GM11168 (cell line): ENCODE measurements around the gene SETD2.

Source experiments
- in situ Hi-C: fragments of 300-500 bp; cut with MboI; formaldehyde crosslinking; loops from one replicate; pipeline ENCODE4 v1.12.0; 2022; ENCODE audit warnings: low sequenced_read_pairs; ENCODE audit not compliant: unreplicated experiment

SETD2 gene

GRCh38 chr3:47014036-47014435 is 149.9 kb downstream of the SETD2 start:
- in situ Hi-C loops: loop anchor here (25.0 kb wide), 1 partner anchor 302 kb away; the partner anchor contains the start of genes PRSS50 and TMIE

- in situ Hi-C loops: loop anchor here (25.0 kb wide), 1 partner anchor 301 kb away; the partner anchor contains the start of genes PRSS50 and TMIE
These were observed 150.7 kb downstream of the SETD2 start for GRCh38 chr3:47013231-47013630.

- in situ Hi-C loops: loop anchor here (25.0 kb wide), 1 partner anchor 300 kb away; the partner anchor contains the start of genes PRSS50 and TMIE
These were observed 151.3 kb downstream of the SETD2 start for GRCh38 chr3:47012342-47013230.

GRCh38 chr3:47011371-47011770 is 152.5 kb downstream of the SETD2 start:
- in situ Hi-C loops: loop anchor here (25.0 kb wide), 1 partner anchor 299 kb away; the partner anchor contains the start of genes PRSS50 and TMIE

- in situ Hi-C loops: loop anchor here (25.0 kb wide), 1 partner anchor 299 kb away; the partner anchor contains the start of genes PRSS50 and TMIE
These were observed 153.0 kb downstream of the SETD2 start for GRCh38 chr3:47010910-47011309.

- in situ Hi-C loops: loop anchor here (25.0 kb wide), 1 partner anchor 298 kb away; the partner anchor contains the start of genes PRSS50 and TMIE
These were observed 153.7 kb downstream of the SETD2 start for GRCh38 chr3:47010111-47010712.

- in situ Hi-C loops: loop anchor here (25.0 kb wide), 1 partner anchor 297 kb away; the partner anchor contains the start of genes PRSS50 and TMIE
These were observed 154.4 kb downstream of the SETD2 start for GRCh38 chr3:47009225-47010110.

- in situ Hi-C loops: loop anchor here (25.0 kb wide), 1 partner anchor 297 kb away; the partner anchor contains the start of genes PRSS50 and TMIE
These were observed 155.1 kb downstream of the SETD2 start for GRCh38 chr3:47008851-47009224.

GRCh38 chr3:47008234-47008796 is 155.6 kb downstream of the SETD2 start:
- in situ Hi-C loops: loop anchor here (25.0 kb wide), 1 partner anchor 296 kb away; the partner anchor contains the start of genes PRSS50 and TMIE

GRCh38 chr3:47007482-47008233 is 156.3 kb downstream of the SETD2 start:
- in situ Hi-C loops: loop anchor here (25.0 kb wide), 1 partner anchor 295 kb away; the partner anchor contains the start of genes PRSS50 and TMIE

GRCh38 chr3:47007001-47007400 is 156.9 kb downstream of the SETD2 start:
- in situ Hi-C loops: loop anchor here (25.0 kb wide), 1 partner anchor 295 kb away; the partner anchor contains the start of genes PRSS50 and TMIE

GRCh38 chr3:47006145-47006651 is 157.7 kb downstream of the SETD2 start:
- in situ Hi-C loops: loop anchor here (25.0 kb wide), 1 partner anchor 294 kb away; the partner anchor contains the start of genes PRSS50 and TMIE

- in situ Hi-C loops: loop anchor here (25.0 kb wide), 1 partner anchor 293 kb away; the partner anchor contains the start of genes PRSS50 and TMIE
These were observed 158.4 kb downstream of the SETD2 start for GRCh38 chr3:47005212-47006144.

GRCh38 chr3:47004369-47005211 is 159.3 kb downstream of the SETD2 start:
- in situ Hi-C loops: loop anchor here (25.0 kb wide), 1 partner anchor 292 kb away; the partner anchor contains the start of genes PRSS50 and TMIE

- in situ Hi-C loops: loop anchor here (25.0 kb wide), 1 partner anchor 291 kb away; the partner anchor contains the start of genes PRSS50 and TMIE
These were observed 160.2 kb downstream of the SETD2 start for GRCh38 chr3:47003461-47004368.
